Peyer's patch (tissue), 4 donors: ENCODE results near the gene PBLD.

Experiments
- POLR2A ChIP-seq, 2 donors: fragments of 450-650 bp; IDR thresholded peaks; one replicate each; pipeline ENCODE4 v1.5.1; 2017; ENCODE audit warnings: antibody characterized with exemption in 2 of 2, mild to moderate bottlenecking in 2 of 2, moderate library complexity in 2 of 2
- TF ChIP-seq, protein P1 (sequence below), 6 experiments: fragments of 450-650 bp in 4 of 6; fragments of 200-600 bp in 2 of 6; sonication (generic) in 1 of 6; IDR thresholded peaks; one replicate each; pipeline ENCODE4 v1.5.1; 2017 to 2019; ENCODE audit warnings: antibody characterized with exemption in 6 of 6, mild to moderate bottlenecking in 3 of 6, moderate library complexity in 1 of 6

DNA sequence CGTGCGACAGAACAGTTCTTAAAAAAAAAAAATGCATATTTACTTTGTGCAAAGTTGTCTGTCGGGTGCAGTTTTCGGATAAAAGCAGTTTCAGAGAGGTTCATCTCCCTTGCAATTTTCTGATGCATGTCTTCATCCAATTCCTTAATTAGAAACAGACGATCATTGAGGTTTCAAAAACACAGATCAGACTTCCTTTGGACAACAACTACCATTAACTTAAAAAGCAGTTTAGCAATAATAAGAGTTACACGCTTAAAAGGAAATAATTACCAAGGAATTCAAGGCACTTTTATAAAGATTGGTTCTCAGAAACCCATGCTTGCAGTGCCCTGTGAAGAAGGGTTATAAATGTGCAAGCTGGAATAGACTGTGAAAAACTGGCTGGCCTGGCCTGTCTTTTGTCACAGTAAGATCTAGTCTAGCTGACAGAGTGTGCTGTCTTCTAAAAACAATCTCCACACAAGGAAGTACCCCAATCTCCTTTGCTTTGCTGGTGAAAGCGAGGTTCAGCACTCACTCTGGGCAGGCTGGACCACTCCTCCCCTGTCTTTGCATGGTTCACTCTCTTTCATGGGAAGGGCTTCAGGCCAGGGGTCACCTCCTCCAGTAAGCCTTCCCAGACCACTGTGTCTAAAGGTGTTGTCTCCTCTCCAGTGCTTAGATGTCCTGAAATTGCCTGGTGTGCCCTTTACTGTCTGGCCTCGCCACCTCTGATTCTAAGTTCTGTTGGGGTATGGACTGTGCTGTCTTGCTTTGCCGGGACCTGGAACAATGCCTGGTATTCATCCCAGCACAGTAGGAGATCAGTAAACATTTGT lies 35.7 kb downstream of the PBLD start:
- TF ChIP-seq, protein P1, sequence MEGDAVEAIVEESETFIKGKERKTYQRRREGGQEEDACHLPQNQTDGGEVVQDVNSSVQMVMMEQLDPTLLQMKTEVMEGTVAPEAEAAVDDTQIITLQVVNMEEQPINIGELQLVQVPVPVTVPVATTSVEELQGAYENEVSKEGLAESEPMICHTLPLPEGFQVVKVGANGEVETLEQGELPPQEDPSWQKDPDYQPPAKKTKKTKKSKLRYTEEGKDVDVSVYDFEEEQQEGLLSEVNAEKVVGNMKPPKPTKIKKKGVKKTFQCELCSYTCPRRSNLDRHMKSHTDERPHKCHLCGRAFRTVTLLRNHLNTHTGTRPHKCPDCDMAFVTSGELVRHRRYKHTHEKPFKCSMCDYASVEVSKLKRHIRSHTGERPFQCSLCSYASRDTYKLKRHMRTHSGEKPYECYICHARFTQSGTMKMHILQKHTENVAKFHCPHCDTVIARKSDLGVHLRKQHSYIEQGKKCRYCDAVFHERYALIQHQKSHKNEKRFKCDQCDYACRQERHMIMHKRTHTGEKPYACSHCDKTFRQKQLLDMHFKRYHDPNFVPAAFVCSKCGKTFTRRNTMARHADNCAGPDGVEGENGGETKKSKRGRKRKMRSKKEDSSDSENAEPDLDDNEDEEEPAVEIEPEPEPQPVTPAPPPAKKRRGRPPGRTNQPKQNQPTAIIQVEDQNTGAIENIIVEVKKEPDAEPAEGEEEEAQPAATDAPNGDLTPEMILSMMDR (IDR thresholded peaks at IDR 0.05): no peak
- TF ChIP-seq POLR2A (IDR thresholded peaks at IDR 0.05): no peak
